ENCODE results near the gene TCAF1. TPM values are rescaled to one million over a fixed set of nuclear protein-coding genes. Genes with fewer than 3 reads are reported as not detected.

Gene TCAF1
- total and polyA plus RNA-seq, 2 donors (not counting 3 experiments of a cell fraction or from before 2014, with no cell fraction given), result 29.0 to 48.3 TPM

GRCh38 chr7:143945423-143945822 lies 43.4 kb upstream of the TCAF1 start:
- dilution Hi-C loops (cut with MboI; ENCODE audit: extremely low pct_ligation_motif_present, low sequenced_read_pairs), result no loop called here
- Histone ChIP-seq H3K27ac (ENCODE audit: insufficient read depth, low read depth, low read length) (no peak overlapping the region), H3K9me1 (replicated peaks; ENCODE audit: control insufficient read depth, extremely low read depth, insufficient read depth, low read length) (no peaks in the 10 kb centered on the region), H3K9me3 (replicated peaks; ENCODE audit: control insufficient read depth, insufficient read depth, low read length) (no peaks in the 10 kb centered on the region), H3K9ac (replicated peaks; ENCODE audit: extremely low read depth, insufficient read depth, low read length) (no peak overlapping the region), H4K20me1 (replicated peaks; ENCODE audit: control insufficient read depth, extremely low read depth, insufficient read depth, low read length) (no peaks in the 10 kb centered on the region), H3K36me3 (ENCODE audit: control insufficient read depth in 2 of 2, extremely low read depth in 1 of 2, insufficient read depth in 2 of 2, low read length in 2 of 2) (no peaks in the 10 kb centered on the region), H3K79me2 (ENCODE audit: control insufficient read depth, insufficient read depth, low read length) (no peaks in the 10 kb centered on the region), H3K4me1 (ENCODE audit: control insufficient read depth, extremely low read depth, insufficient read depth, low read length) (no peaks in the 10 kb centered on the region), H3K4me2 (ENCODE audit: insufficient read depth, low read length) (no peak overlapping the region), H3K4me3 (replicated peaks in 1 of 3; ENCODE audit: insufficient read depth in 1 of 3, low read depth in 1 of 3, low read length in 3 of 3) (no peak overlapping the region), H3K27me3 (ENCODE audit: control insufficient read depth in 2 of 2, insufficient read depth in 2 of 2, low read length in 2 of 2) (peaks cover 0 to 2% of the 10 kb centered on the region in 2 experiments), H2AFZ (ENCODE audit: low read depth, low read length) (no peak overlapping the region)
- no TSS peak for BruUV-seq (replicated peaks)
- ChIA-PET POLR2A (no interaction called here), CTCF (no interaction called here)
- FAIRE-seq (no peak), DNase-seq (ENCODE audit: low read depth, low spot score) (no peak)
- intact Hi-C loops (cut with micrococcal nuclease), result no loop called here
- TF ChIP-seq MAX (IDR thresholded peaks at IDR 0.05; ENCODE audit: insufficient read depth, insufficient read length) (no peak), POLR2A (IDR thresholded peaks at IDR 0.05; ENCODE audit: low read depth, low read length) (no peak), MYC (IDR thresholded peaks at IDR 0.05; ENCODE audit: low read depth, low read length) (no peak), GATA2 (IDR thresholded peaks at IDR 0.05; ENCODE audit: insufficient read depth, insufficient read length, low read depth, low read length) (no peak), EZH2 (IDR thresholded peaks at IDR 0.05; ENCODE audit: borderline replicate concordance, low read depth, low read length, severe bottlenecking) (no peak), FOS (IDR thresholded peaks at IDR 0.05; ENCODE audit: borderline replicate concordance, insufficient read depth, low read length) (no peak), JUN (IDR thresholded peaks at IDR 0.05; ENCODE audit: borderline replicate concordance, insufficient read depth, insufficient read length, low read depth) (no peak), POLR2AphosphoS5 (IDR thresholded peaks at IDR 0.05; ENCODE audit: insufficient read depth, low read depth, low read length) (no peak)
- TF ChIP-seq, protein P1, sequence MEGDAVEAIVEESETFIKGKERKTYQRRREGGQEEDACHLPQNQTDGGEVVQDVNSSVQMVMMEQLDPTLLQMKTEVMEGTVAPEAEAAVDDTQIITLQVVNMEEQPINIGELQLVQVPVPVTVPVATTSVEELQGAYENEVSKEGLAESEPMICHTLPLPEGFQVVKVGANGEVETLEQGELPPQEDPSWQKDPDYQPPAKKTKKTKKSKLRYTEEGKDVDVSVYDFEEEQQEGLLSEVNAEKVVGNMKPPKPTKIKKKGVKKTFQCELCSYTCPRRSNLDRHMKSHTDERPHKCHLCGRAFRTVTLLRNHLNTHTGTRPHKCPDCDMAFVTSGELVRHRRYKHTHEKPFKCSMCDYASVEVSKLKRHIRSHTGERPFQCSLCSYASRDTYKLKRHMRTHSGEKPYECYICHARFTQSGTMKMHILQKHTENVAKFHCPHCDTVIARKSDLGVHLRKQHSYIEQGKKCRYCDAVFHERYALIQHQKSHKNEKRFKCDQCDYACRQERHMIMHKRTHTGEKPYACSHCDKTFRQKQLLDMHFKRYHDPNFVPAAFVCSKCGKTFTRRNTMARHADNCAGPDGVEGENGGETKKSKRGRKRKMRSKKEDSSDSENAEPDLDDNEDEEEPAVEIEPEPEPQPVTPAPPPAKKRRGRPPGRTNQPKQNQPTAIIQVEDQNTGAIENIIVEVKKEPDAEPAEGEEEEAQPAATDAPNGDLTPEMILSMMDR (IDR thresholded peaks at IDR 0.05; ENCODE audit: extremely low read depth in 1 of 2, insufficient read depth in 1 of 2, low read depth in 1 of 2, low read length in 2 of 2), result no peak
